Measurements from ENCODE around the gene VAMP4.

VAMP4 gene

GRCh38 chr1:171670739-171671138 lies 71.1 kb downstream of the VAMP4 start:
- TF ChIP-seq ELF4 (IDR thresholded peaks at IDR 0.05), result no peak
- TF ChIP-seq SP1 (IDR thresholded peaks at IDR 0.05), result no peak
- no peak for TF ChIP-seq SUZ12 (IDR thresholded peaks at IDR 0.05)
- no peak for TF ChIP-seq FOXA1 (IDR thresholded peaks at IDR 0.05)
- no peak for TF ChIP-seq FOXM1 (IDR thresholded peaks at IDR 0.05; ENCODE audit: borderline replicate concordance)
- TF ChIP-seq TARDBP (IDR thresholded peaks at IDR 0.05), result no peak
- TF ChIP-seq PKNOX1 (IDR thresholded peaks at IDR 0.05), result no peak
- TF ChIP-seq ZNF384 (IDR thresholded peaks at IDR 0.05), result no peak
- TF ChIP-seq CTBP1 (IDR thresholded peaks at IDR 0.05; ENCODE audit: borderline replicate concordance), result no peak
- no peak for TF ChIP-seq L3MBTL2 (conservative IDR thresholded peaks at IDR 0.05)
- TF ChIP-seq HDGF (IDR thresholded peaks at IDR 0.05; ENCODE audit: borderline replicate concordance), result no peak
- TF ChIP-seq ARNT (IDR thresholded peaks at IDR 0.05), result no peak
- no peak for TF ChIP-seq LEF1 (IDR thresholded peaks at IDR 0.05; ENCODE audit: borderline replicate concordance)
- no peak for TF ChIP-seq BHLHE40 (IDR thresholded peaks at IDR 0.05; ENCODE audit: borderline replicate concordance)
- no peak for TF ChIP-seq NFRKB (IDR thresholded peaks at IDR 0.05)
- no peak for TF ChIP-seq FOXK2 (IDR thresholded peaks at IDR 0.05)
- ChIA-PET POLR2A (no interaction called here), CTCF (no interaction called here)
- no peak for DNase-seq (ENCODE audit: extremely low spot score)

GRCh38 chr1:171668372-171668771 lies 73.5 kb downstream of the VAMP4 start:
- no peak for DNase-seq (ENCODE audit: extremely low spot score)
- TF ChIP-seq ZNF384 (IDR thresholded peaks at IDR 0.05) (no peak), ELF4 (IDR thresholded peaks at IDR 0.05) (no peak), LEF1 (IDR thresholded peaks at IDR 0.05; ENCODE audit: borderline replicate concordance) (no peak), CTBP1 (IDR thresholded peaks at IDR 0.05; ENCODE audit: borderline replicate concordance) (no peak)
- ChIA-PET POLR2A (no interaction called here), CTCF (interaction anchor here (0.9 kb wide), 1 partner anchor 24 kb away, joined by 3 read pairs; no protein-coding TSS in a partner anchor)

- no peak for TF ChIP-seq SP1 (IDR thresholded peaks at IDR 0.05)
- no peak for TF ChIP-seq FOXA1 (IDR thresholded peaks at IDR 0.05)
- no peak for TF ChIP-seq BHLHE40 (IDR thresholded peaks at IDR 0.05; ENCODE audit: borderline replicate concordance)
- TF ChIP-seq L3MBTL2 (conservative IDR thresholded peaks at IDR 0.05), result no peak
- ChIA-PET POLR2A (no interaction called here), CTCF (no interaction called here)
- DNase-seq (ENCODE audit: extremely low spot score), result no peak
Observed at GRCh38 chr1:171666114-171666769, 75.6 kb downstream of the VAMP4 start.

- POLR2A ChIA-PET, result no interaction called here
- CTCF ChIA-PET, result no interaction called here
- no peak for DNase-seq (ENCODE audit: extremely low spot score)
Observed at GRCh38 chr1:171664976-171665375, 76.9 kb downstream of the VAMP4 start.

GRCh38 chr1:171663854-171664575 lies 77.8 kb downstream of the VAMP4 start:
- no peak for TF ChIP-seq TARDBP (IDR thresholded peaks at IDR 0.05)
- no peak for TF ChIP-seq LEF1 (IDR thresholded peaks at IDR 0.05; ENCODE audit: borderline replicate concordance)
- TF ChIP-seq SUZ12 (IDR thresholded peaks at IDR 0.05), result no peak
- no peak for TF ChIP-seq NFRKB (IDR thresholded peaks at IDR 0.05)
- no peak for TF ChIP-seq L3MBTL2 (conservative IDR thresholded peaks at IDR 0.05)
- no peak for TF ChIP-seq BHLHE40 (IDR thresholded peaks at IDR 0.05; ENCODE audit: borderline replicate concordance)
- TF ChIP-seq PKNOX1 (IDR thresholded peaks at IDR 0.05), result no peak
- TF ChIP-seq HDGF (IDR thresholded peaks at IDR 0.05; ENCODE audit: borderline replicate concordance), result no peak
- no peak for TF ChIP-seq CTBP1 (IDR thresholded peaks at IDR 0.05; ENCODE audit: borderline replicate concordance)
- no peak for TF ChIP-seq FOXA1 (IDR thresholded peaks at IDR 0.05)
- no peak for TF ChIP-seq FOXM1 (IDR thresholded peaks at IDR 0.05; ENCODE audit: borderline replicate concordance)
- TF ChIP-seq ZNF384 (IDR thresholded peaks at IDR 0.05), result no peak
- no peak for DNase-seq (ENCODE audit: extremely low spot score)
- CTCF ChIA-PET, result no interaction called here
- POLR2A ChIA-PET, result no interaction called here

More at GRCh38 chr1:171664976-171665375, 76.9 kb downstream of the VAMP4 start:
- TF ChIP-seq ARNT (IDR thresholded peaks at IDR 0.05) (no peak), PKNOX1 (IDR thresholded peaks at IDR 0.05) (no peak), FOXM1 (IDR thresholded peaks at IDR 0.05; ENCODE audit: borderline replicate concordance) (no peak), SP1 (IDR thresholded peaks at IDR 0.05) (no peak), NFRKB (IDR thresholded peaks at IDR 0.05) (no peak)

GRCh38 chr1:171663036-171663853 lies 78.6 kb downstream of the VAMP4 start:
- CTCF ChIA-PET, result no interaction called here
- TF ChIP-seq NFRKB (IDR thresholded peaks at IDR 0.05) (no peak), FOXM1 (IDR thresholded peaks at IDR 0.05; ENCODE audit: borderline replicate concordance) (no peak), PKNOX1 (IDR thresholded peaks at IDR 0.05) (no peak), L3MBTL2 (conservative IDR thresholded peaks at IDR 0.05) (no peak), ELF4 (IDR thresholded peaks at IDR 0.05) (no peak), SUZ12 (IDR thresholded peaks at IDR 0.05) (no peak), SP1 (IDR thresholded peaks at IDR 0.05) (no peak), ARNT (IDR thresholded peaks at IDR 0.05) (no peak), FOXA1 (IDR thresholded peaks at IDR 0.05) (no peak), LEF1 (IDR thresholded peaks at IDR 0.05; ENCODE audit: borderline replicate concordance) (no peak), FOXK2 (IDR thresholded peaks at IDR 0.05) (no peak), BHLHE40 (IDR thresholded peaks at IDR 0.05; ENCODE audit: borderline replicate concordance) (no peak), ZNF384 (IDR thresholded peaks at IDR 0.05) (no peak), CTBP1 (IDR thresholded peaks at IDR 0.05; ENCODE audit: borderline replicate concordance) (no peak), HDGF (IDR thresholded peaks at IDR 0.05; ENCODE audit: borderline replicate concordance) (no peak), TARDBP (IDR thresholded peaks at IDR 0.05) (no peak)

More at GRCh38 chr1:171663036-171663853, 78.6 kb downstream of the VAMP4 start:
- POLR2A ChIA-PET, result no interaction called here
- DNase-seq (ENCODE audit: extremely low spot score), result no peak
